ENCODE measurements around the gene UGT1A1.

Gene UGT1A1

GRCh38 chr2:233760043-233760442, at the start of gene UGT1A1:
Gene UGT1A1 (plus strand): TSS chr2:233760270. CDS start chr2:233760288, 18 bp downstream.
- no peak for TF ChIP-seq CTCF (IDR thresholded peaks at IDR 0.05)

- peak; percentile 90 for TF ChIP-seq CTCF (IDR thresholded peaks at IDR 0.05)
These were observed 48.6 kb upstream of the UGT1A1 start for GRCh38 chr2:233711312-233712008.

GRCh38 chr2:233712611-233713261, 47.3 kb upstream of the UGT1A1 start, which contains the start of gene UGT1A5:
Gene UGT1A5 (plus strand): TSS chr2:233712907. CDS start chr2:233712992, 85 bp downstream.
- TF ChIP-seq CTCF (IDR thresholded peaks at IDR 0.05) = no peak

- no peak for TF ChIP-seq CTCF (IDR thresholded peaks at IDR 0.05)
These were observed 46.8 kb upstream of the UGT1A1 start for GRCh38 chr2:233713262-233713615.

GRCh38 chr2:233714121-233714520, 45.9 kb upstream of the UGT1A1 start:
- TF ChIP-seq CTCF (IDR thresholded peaks at IDR 0.05) = no peak

GRCh38 chr2:233718552-233718951, 41.5 kb upstream of the UGT1A1 start, which contains the start of gene UGT1A4:
Gene UGT1A4 (plus strand): TSS chr2:233718736. CDS start chr2:233718821, 85 bp downstream.
- TF ChIP-seq CTCF (IDR thresholded peaks at IDR 0.05) = no peak

- TF ChIP-seq CTCF (IDR thresholded peaks at IDR 0.05) = no peak
These were observed 31.3 kb upstream of the UGT1A1 start, which contains the start of gene UGT1A3 for GRCh38 chr2:233728723-233729301. Gene UGT1A3 (plus strand): TSS chr2:233729042. CDS start chr2:233729127, 85 bp downstream.

Data from LNCAP (cell line).